Kidney epithelial cell (primary cell): ENCODE results near the gene CYREN. TPM values are rescaled to one million over a fixed set of nuclear protein-coding genes. Genes with fewer than 3 reads are reported as not detected.

Source experiments
- DNase-seq: peaks from one replicate; pipeline ENCODE4 v3.0.0-alpha.2; 2010; ENCODE audit warnings: low read depth
- H3K27me3 ChIP-seq: 2 replicates; pipeline ENCODE4 v1.6.0; 2011; ENCODE audit warnings: low read length; ENCODE audit not compliant: control insufficient read depth, insufficient read depth
- H3K36me3 ChIP-seq: 2 replicates; pipeline ENCODE4 v1.5.1; 2011; ENCODE audit warnings: low read length; ENCODE audit not compliant: control insufficient read depth, insufficient read depth
- H3K4me3 ChIP-seq: 2 replicates; pipeline ENCODE4 v1.5.1; 2011; ENCODE audit warnings: low read depth, mild to moderate bottlenecking, control low read depth, low read length
- CTCF ChIP-seq: IDR thresholded peaks from 2 replicates; pipeline ENCODE4 v1.5.1; 2011; ENCODE audit warnings: mild to moderate bottlenecking, moderate library complexity, low read length, control low read depth, inconsistent platforms; ENCODE audit not compliant: insufficient read depth, poor library complexity, severe bottlenecking
- total RNA-seq: library from RNA; depleted of rRNA; stranded (reverse); fragments of >200 nt; gene quantifications from 2 replicates; pipeline ENCODE4 v1.2.3, GENCODE V29; 2015

The CYREN gene
- total RNA-seq, 1 donor from 2014 or later = 74.2 TPM

- Histone ChIP-seq H3K4me3 (no peak overlapping the region), H3K36me3 (no peaks in the 10 kb centered on the region), H3K27me3 (no peaks in the 10 kb centered on the region)
- TF ChIP-seq CTCF = no peak
- DNase-seq = no peak
Observed at GRCh38 chr7:135121868-135122267, 48.6 kb downstream of the CYREN start.

GRCh38 chr7:135117096-135117495 is 53.4 kb downstream of the CYREN start:
- no peak for DNase-seq
- Histone ChIP-seq H3K36me3 (no peaks in the 10 kb centered on the region), H3K4me3 (no peak overlapping the region), H3K27me3 (no peaks in the 10 kb centered on the region)
- no peak for TF ChIP-seq CTCF

Other genes with a start within 250 kb of the CYREN start
- gene AGBL3, start 184.2 kb downstream of the CYREN start, total RNA-seq = 1.0 and 1.6 TPM in 2 replicates
- 0.75 and 1.8 TPM in 2 replicates for gene TMEM140, start 22.6 kb downstream of the CYREN start, total RNA-seq
- 8.5 and 14.1 TPM in 2 replicates for gene WDR91, start 40.8 kb upstream of the CYREN start, total RNA-seq
- not detected in 2 replicates for gene STRA8, start 63.1 kb upstream of the CYREN start, total RNA-seq